HepG2 (cell line): ENCODE measurements around the gene ASTN1. TPM values are rescaled to one million over a fixed set of nuclear protein-coding genes. Genes with fewer than 3 reads are reported as not detected.

Experiments
- ATAC-seq: fragments of 200-7000 bp; cut with Tn5 transposase; 3 replicates; pipeline ENCODE4 v1.9.1; 2020; ENCODE audit warnings: mild to moderate bottlenecking, moderate library complexity
- BruUV-seq: library from RNA; stranded (reverse); fragments of 400-500 nt; replicated peaks from 2 replicates; lab custom pipeline; 2021; lab: Mats Ljungman, UMichigan
- CTCF ChIA-PET: fragments of 300-600 bp; formaldehyde crosslinking; extraction: SDS; loops from one replicate; lab custom pipeline; 2021; ENCODE audit warnings: low total read pairs, inconsistent platforms, low intra/inter-chr PET ratio; lab: Yijun Ruan, JAX
- POLR2A ChIA-PET: fragments of 350-600 bp; sonication (Branson Sonifier 250); formaldehyde crosslinking; loops from one replicate; lab custom pipeline; 2020; ENCODE audit warnings: antibody characterized with exemption, inconsistent platforms; lab: Yijun Ruan, JAX
- DNase-seq: peaks from one replicate; pipeline ENCODE4 v3.0.0-alpha.2; 2015; ENCODE audit warnings: low spot score
- FAIRE-seq: peaks from 3 replicates; lab custom pipeline; 2011; peaks lifted over from hg19 to GRCh38; lab: Jason Lieb, UNC
- H2AFZ ChIP-seq: one replicate; pipeline ENCODE4 v1.6.1; 2011; ENCODE audit warnings: low read length, inconsistent platforms
- H3K27ac ChIP-seq: fragments of 300-600 bp; 3 replicates; pipeline ENCODE4 v1.8.0; 2011; ENCODE audit warnings: mixed run types, mild to moderate bottlenecking, mixed read lengths, low read length, inconsistent platforms; ENCODE audit not compliant: insufficient read depth; ENCODE audit errors: extremely low read length
- H3K27me3 ChIP-seq, 2 experiments: fragments of 200-600 bp in 1 of 2; 2 replicates in 1 of 2; 3 replicates in 1 of 2; pipeline versions ENCODE4 v1.6.0 to v1.8.0; 2011; ENCODE audit warnings: low read length in 2 of 2, mild to moderate bottlenecking in 2 of 2, moderate library complexity in 2 of 2, inconsistent platforms in 1 of 2; ENCODE audit not compliant: insufficient read depth in 2 of 2, control insufficient read depth in 1 of 2
- H3K36me3 ChIP-seq, 2 experiments: fragments of 200-600 bp in 1 of 2; replicated peaks in 1 of 2; 2 replicates in 1 of 2; 3 replicates in 1 of 2; pipeline versions ENCODE4 v1.5.1 to v1.8.0; 2011; ENCODE audit warnings: low read length in 2 of 2, inconsistent platforms in 1 of 2; ENCODE audit not compliant: insufficient read depth in 2 of 2, control insufficient read depth in 1 of 2
- H3K4me1 ChIP-seq: 2 replicates; pipeline ENCODE4 v1.5.1; 2012; ENCODE audit warnings: low read length, inconsistent platforms; ENCODE audit not compliant: insufficient read depth
- H3K4me2 ChIP-seq: 2 replicates; pipeline ENCODE4 v1.6.0; 2011; ENCODE audit warnings: low read depth, low read length, inconsistent platforms
- H3K4me3 ChIP-seq, 3 experiments: fragments of 200-600 bp in 1 of 3; sonication (generic), shearing (Covaris generic) in 1 of 3; replicated peaks in 1 of 3; 2 replicates each; pipeline ENCODE4 v1.5.1; 2011 to 2016; ENCODE audit warnings: low read length in 3 of 3, inconsistent platforms in 2 of 3, low read depth in 2 of 3, mild to moderate bottlenecking in 2 of 3, control low read depth in 1 of 3, mixed read lengths in 1 of 3; ENCODE audit not compliant: insufficient read depth in 1 of 3
- H3K79me2 ChIP-seq: one replicate; pipeline ENCODE4 v1.6.1; 2011; ENCODE audit warnings: low read length, inconsistent platforms; ENCODE audit not compliant: insufficient read depth
- H3K9ac ChIP-seq: 2 replicates; pipeline ENCODE4 v1.6.0; 2011; ENCODE audit warnings: mild to moderate bottlenecking, low read depth, low read length, inconsistent platforms; ENCODE audit not compliant: insufficient read depth
- H3K9me3 ChIP-seq: 2 replicates; pipeline ENCODE4 v1.5.1; 2012; ENCODE audit warnings: mild to moderate bottlenecking, low read length
- H4K20me1 ChIP-seq: 2 replicates; pipeline ENCODE4 v1.6.0; 2011; ENCODE audit warnings: inconsistent platforms, mild to moderate bottlenecking, low read length, moderate library complexity; ENCODE audit not compliant: insufficient read depth
- CSRNP1 ChIP-seq: sonication (generic); formaldehyde crosslinking; IDR thresholded peaks from 2 replicates; pipeline ENCODE4 v1.8.1; 2023; ENCODE audit warnings: mild to moderate bottlenecking, missing genetic modification reagents
- HDAC2 ChIP-seq: sonication (generic); formaldehyde crosslinking; IDR thresholded peaks from 2 replicates; pipeline ENCODE4 v1.4.0; 2020; ENCODE audit warnings: missing genetic modification reagents
- HMG20A ChIP-seq: IDR thresholded peaks from 2 replicates; pipeline ENCODE4 v1.6.1; 2016; ENCODE audit warnings: borderline replicate concordance
- ISL2 ChIP-seq: sonication (generic); formaldehyde crosslinking; IDR thresholded peaks from 2 replicates; pipeline ENCODE4 v1.5.0; 2020; ENCODE audit warnings: missing genetic modification reagents
- JARID2 ChIP-seq: sonication (generic); formaldehyde crosslinking; IDR thresholded peaks from 2 replicates; pipeline ENCODE4 v1.8.1; 2023; ENCODE audit warnings: missing genetic modification reagents, inconsistent platforms; ENCODE audit not compliant: insufficient replicate concordance
- KAT2B ChIP-seq: fragments of 150-350 bp; IDR thresholded peaks from 2 replicates; pipeline ENCODE4 v1.6.1; 2014; ENCODE audit warnings: low read depth, low read length, borderline replicate concordance
- PAX8 ChIP-seq: sonication (generic); formaldehyde crosslinking; IDR thresholded peaks from 2 replicates; pipeline ENCODE4 v1.8.0; 2022; ENCODE audit warnings: mild to moderate bottlenecking, missing genetic modification reagents, borderline replicate concordance
- POLR2AphosphoS2 ChIP-seq: IDR thresholded peaks from 2 replicates; pipeline ENCODE4 v1.6.1; 2011; ENCODE audit warnings: low read depth, low read length, improper control_type of control experiment
- PREB ChIP-seq: sonication (generic); formaldehyde crosslinking; IDR thresholded peaks from 2 replicates; pipeline ENCODE4 v1.4.0; 2020; ENCODE audit warnings: missing genetic modification reagents
- STAG1 ChIP-seq: sonication (generic); formaldehyde crosslinking; IDR thresholded peaks from 2 replicates; pipeline ENCODE4 v1.4.0; 2020; ENCODE audit warnings: missing genetic modification reagents
- STAT5B ChIP-seq: sonication (generic); formaldehyde crosslinking; IDR thresholded peaks from 2 replicates; pipeline ENCODE4 v1.4.0; 2020; ENCODE audit warnings: missing genetic modification reagents
- ZBTB7A ChIP-seq: sonication (generic); formaldehyde crosslinking; IDR thresholded peaks from 2 replicates; pipeline ENCODE4 v1.8.0; 2022; ENCODE audit warnings: mild to moderate bottlenecking, missing genetic modification reagents
- ZFYVE20 ChIP-seq: sonication (generic); formaldehyde crosslinking; IDR thresholded peaks from 2 replicates; pipeline ENCODE4 v1.8.0; 2023; ENCODE audit warnings: low read depth, mild to moderate bottlenecking, moderate library complexity, missing genetic modification reagents, borderline replicate concordance
- ZNF180 ChIP-seq: sonication (generic); formaldehyde crosslinking; IDR thresholded peaks from 2 replicates; pipeline ENCODE4 v1.4.0; 2020; ENCODE audit warnings: low read depth, missing genetic modification reagents, borderline replicate concordance
- ZNF234 ChIP-seq: sonication (generic); formaldehyde crosslinking; conservative IDR thresholded peaks from 2 replicates; pipeline ENCODE4 v1.5.1; 2020; ENCODE audit warnings: mild to moderate bottlenecking, missing genetic modification reagents
- ZNF256 ChIP-seq: sonication (generic); formaldehyde crosslinking; conservative IDR thresholded peaks from 2 replicates; pipeline ENCODE4 v1.4.0; 2020; ENCODE audit warnings: missing genetic modification reagents
- ZNF260 ChIP-seq: sonication (generic); formaldehyde crosslinking; IDR thresholded peaks from 2 replicates; pipeline ENCODE4 v1.4.0; 2020; ENCODE audit warnings: missing genetic modification reagents, low read depth, mild to moderate bottlenecking, borderline replicate concordance
- ZNF614 ChIP-seq: IDR thresholded peaks from 2 replicates; pipeline ENCODE4 v1.6.1; 2018; ENCODE audit warnings: missing biosample characterization, missing genetic modification reagents, inconsistent platforms, borderline replicate concordance
- ZNF691 ChIP-seq: sonication (generic); formaldehyde crosslinking; IDR thresholded peaks from 2 replicates; pipeline ENCODE4 v1.4.0; 2020; ENCODE audit warnings: missing genetic modification reagents, low read depth, mild to moderate bottlenecking, borderline replicate concordance
- ZNF790 ChIP-seq: sonication (generic); formaldehyde crosslinking; IDR thresholded peaks from 2 replicates; pipeline ENCODE4 v1.8.0; 2022; ENCODE audit warnings: missing genetic modification reagents, mild to moderate bottlenecking, borderline replicate concordance
- WGBS: methylation state at CpG from one replicate; pipeline ENCODE4 v1.1.6; 2017; ENCODE audit warnings: low lambda C conversion rate; 5-methylcytosine and 5-hydroxymethylcytosine counted together
- in situ Hi-C: cut with HindIII; loops from 2 replicates; pipeline ENCODE4 v1.10.0; 2017; ENCODE audit warnings: low pct_unique_long_range_greater_than_20kb; ENCODE audit not compliant: extremely low pct_ligation_motif_present
- intact Hi-C: fragments of 100-400 bp; cut with micrococcal nuclease; formaldehyde crosslinking; loops from one replicate; pipeline ENCODE4 v1.10.0; 2022; ENCODE audit not compliant: unreplicated experiment
- polyA plus RNA-seq, 8 experiments: library from polyadenylated mRNA; depleted of rRNA in 3 of 8; stranded (reverse) in 7 of 8; unstranded in 1 of 8; fragments of >200 nt; fragmentation: Illumina TruSeq in 4 of 8; extraction: Trizol in 4 of 8; gene quantifications; 2 replicates each; pipeline versions ENCODE4 v1.2.1 to v1.2.3, GENCODE V29; 2011 to 2016; ENCODE audit warnings: low read depth in 4 of 8, missing spikeins in 1 of 8, mixed read lengths in 1 of 8; ENCODE audit not compliant: insufficient read depth in 1 of 8
- total RNA-seq, 5 experiments: library from RNA; depleted of rRNA; stranded (reverse); fragments of >200 nt; fragmentation: Illumina TruSeq; extraction: Trizol; gene quantifications; 2 replicates each; pipeline ENCODE4 v1.2.3, GENCODE V29; 2016; ENCODE audit warnings: low read depth in 1 of 5

ASTN1 gene
- total and polyA plus RNA-seq, 2 of the 13 experiments (the other 11 are each of a cell fraction or from before 2014, with no cell fraction given): not detected

GRCh38 chr1:176938375-176938774 lies 226.1 kb downstream of the ASTN1 start:
- Histone ChIP-seq H3K27me3 (peaks cover 0 to 6% of the 10 kb centered on the region in 2 experiments; a peak in 1 of 5 replicates), H3K4me1 (no peaks in the 10 kb centered on the region)
- no TSS peak for BruUV-seq
- no peak for DNase-seq
- no peak for TF ChIP-seq STAG1 (CRISPR knock-in tag)
- TF ChIP-seq ZNF180 (CRISPR knock-in tag): no peak
- no peak for TF ChIP-seq JARID2 (CRISPR knock-in tag)
- TF ChIP-seq HDAC2 (CRISPR knock-in tag): no peak
- no peak for TF ChIP-seq ZNF790
- TF ChIP-seq ZNF256 (CRISPR knock-in tag): no peak
- no peak for TF ChIP-seq ZBTB7A (CRISPR knock-in tag)
- TF ChIP-seq HMG20A: no peak
- TF ChIP-seq KAT2B: no peak
- TF ChIP-seq ZNF260 (CRISPR knock-in tag): no peak
- TF ChIP-seq ZNF234 (CRISPR knock-in tag): no peak
- TF ChIP-seq STAT5B (CRISPR knock-in tag): no peak
- no peak for TF ChIP-seq ZFYVE20
- TF ChIP-seq PREB (CRISPR knock-in tag): no peak
- TF ChIP-seq PAX8 (CRISPR knock-in tag): no peak
- TF ChIP-seq POLR2AphosphoS2: no peak
- no peak for TF ChIP-seq ZNF691
- TF ChIP-seq ISL2 (CRISPR knock-in tag): no peak
- no peak for TF ChIP-seq ZNF614
- no peak for TF ChIP-seq CSRNP1
- TF ChIP-seq, all 625 proteins: peak for 0
- FAIRE-seq (no peak), ATAC-seq (no peak)
- Histone ChIP-seq H3K9ac (no peak overlapping the region), H3K36me3 (no peaks in the 10 kb centered on the region), H3K4me3 (no peak overlapping the region), H3K4me2 (no peak overlapping the region), H3K79me2 (no peaks in the 10 kb centered on the region), H3K9me3 (no peaks in the 10 kb centered on the region), H4K20me1 (no peaks in the 10 kb centered on the region), H3K27ac (no peak overlapping the region), H2AFZ (no peak overlapping the region)
- 7% methylated on average over 1 of the region's 1 CpG for WGBS
- in situ Hi-C loops: no loop called here
- POLR2A ChIA-PET: no interaction called here
- intact Hi-C loops: no loop called here
- CTCF ChIA-PET: no interaction called here
